Neuron (in vitro differentiated cells): ENCODE results near the gene OCEL1.

ENCODE experiments used
- H2AFZ ChIP-seq: one replicate; pipeline ENCODE4 v1.6.1; 2013; ENCODE audit warnings: low read depth, mild to moderate bottlenecking, inconsistent platforms, low read length, moderate library complexity
- H3K27me3 ChIP-seq: one replicate; pipeline ENCODE4 v1.6.1; 2013; ENCODE audit warnings: low read length; ENCODE audit not compliant: insufficient read depth
- H3K36me3 ChIP-seq: one replicate; pipeline ENCODE4 v1.6.1; 2013; ENCODE audit warnings: low read length; ENCODE audit not compliant: insufficient read depth
- H3K4me1 ChIP-seq: one replicate; pipeline ENCODE4 v1.6.1; 2013; ENCODE audit warnings: low read length; ENCODE audit not compliant: insufficient read depth
- H3K4me3 ChIP-seq: 2 replicates; pipeline ENCODE4 v1.5.1; 2013; ENCODE audit warnings: mild to moderate bottlenecking, low read length, moderate library complexity
- H3K9me3 ChIP-seq: one replicate; pipeline ENCODE4 v1.6.1; 2013; ENCODE audit warnings: low read length

The OCEL1 gene

GRCh38 chr19:17215127-17215971 is 10.7 kb upstream of the OCEL1 start, which contains the start of gene USE1:
USE1 (plus strand) TSS chr19:17215357; CDS start chr19:17215406, 49 bp downstream.
- H3K27me3 ChIP-seq, result no peaks in the 10 kb centered on the region
- peaks cover 8% of the 10 kb centered on the region for H3K4me1 ChIP-seq
- no peaks in the 10 kb centered on the region for H3K9me3 ChIP-seq
- peaks cover 34% of the 10 kb centered on the region for H3K36me3 ChIP-seq
- peak within 1 kb of the TSS; percentile 76 for H3K4me3 ChIP-seq
- H2AFZ ChIP-seq, result peak within 1 kb of the TSS; percentile 78

GRCh38 chr19:17216058-17216670 is 9.9 kb upstream of the OCEL1 start:
- Histone ChIP-seq H2AFZ (no peak overlapping the region), H3K27me3 (no peaks in the 10 kb centered on the region), H3K4me1 (peaks cover 8% of the 10 kb centered on the region), H3K9me3 (no peaks in the 10 kb centered on the region), H3K36me3 (peaks cover 30% of the 10 kb centered on the region), H3K4me3 (peak overlapping the region; percentile 76)

- no peak overlapping the region for H2AFZ ChIP-seq
- no peak overlapping the region for H3K4me3 ChIP-seq
- peaks cover 7% of the 10 kb centered on the region for H3K4me1 ChIP-seq
- H3K36me3 ChIP-seq, result peaks cover 19% of the 10 kb centered on the region
- H3K9me3 ChIP-seq, result no peaks in the 10 kb centered on the region
- H3K27me3 ChIP-seq, result no peaks in the 10 kb centered on the region
Measured at GRCh38 chr19:17219286-17219685, 6.7 kb upstream of the OCEL1 start.

- Histone ChIP-seq H3K4me1 (no peaks in the 10 kb centered on the region), H3K27me3 (no peaks in the 10 kb centered on the region), H3K9me3 (no peaks in the 10 kb centered on the region), H2AFZ (no peak overlapping the region), H3K4me3 (no peak overlapping the region), H3K36me3 (peaks cover 19% of the 10 kb centered on the region)
Measured at GRCh38 chr19:17220207-17220758, 5.7 kb upstream of the OCEL1 start.

DNA sequence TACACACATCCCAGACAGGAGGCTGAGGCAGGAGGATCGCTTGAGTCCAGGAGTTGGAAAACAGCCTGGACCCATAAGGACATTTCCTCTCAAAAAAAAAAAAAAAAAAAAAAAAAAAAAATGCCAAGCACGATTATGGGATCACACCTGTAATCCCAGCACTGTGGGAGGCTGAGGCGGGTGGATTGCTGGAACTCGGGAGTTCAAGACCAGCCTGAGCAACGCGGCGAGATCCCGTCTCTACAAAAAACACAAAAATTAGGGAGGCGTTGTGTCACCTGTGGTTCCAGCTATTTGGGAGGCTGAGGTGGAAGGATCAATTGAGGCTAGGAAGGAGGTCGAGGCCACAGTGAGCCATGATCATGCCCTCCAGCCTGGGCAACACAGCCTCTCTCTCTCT is 973 bp upstream of the OCEL1 start:
- no peaks in the 10 kb centered on the region for H3K36me3 ChIP-seq
- no peak overlapping the region for H2AFZ ChIP-seq
- no peak overlapping the region for H3K4me3 ChIP-seq
- H3K4me1 ChIP-seq, result no peaks in the 10 kb centered on the region
- no peaks in the 10 kb centered on the region for H3K9me3 ChIP-seq
- H3K27me3 ChIP-seq, result no peaks in the 10 kb centered on the region

- Histone ChIP-seq H3K27me3 (no peaks in the 10 kb centered on the region), H3K9me3 (no peaks in the 10 kb centered on the region)
Measured at GRCh38 chr19:17227798-17228367, 1.9 kb downstream of the OCEL1 start.

GRCh38 chr19:17229890-17230289 is 3.9 kb downstream of the OCEL1 start:
- Histone ChIP-seq H3K4me1 (no peaks in the 10 kb centered on the region), H3K36me3 (peaks cover 24% of the 10 kb centered on the region), H3K9me3 (no peaks in the 10 kb centered on the region), H3K27me3 (no peaks in the 10 kb centered on the region), H2AFZ (no peak overlapping the region), H3K4me3 (no peak overlapping the region)

More at GRCh38 chr19:17227798-17228367, 1.9 kb downstream of the OCEL1 start:
- Histone ChIP-seq H2AFZ (no peak overlapping the region), H3K4me1 (no peaks in the 10 kb centered on the region), H3K4me3 (no peak overlapping the region), H3K36me3 (peaks cover 18% of the 10 kb centered on the region)

DNA sequence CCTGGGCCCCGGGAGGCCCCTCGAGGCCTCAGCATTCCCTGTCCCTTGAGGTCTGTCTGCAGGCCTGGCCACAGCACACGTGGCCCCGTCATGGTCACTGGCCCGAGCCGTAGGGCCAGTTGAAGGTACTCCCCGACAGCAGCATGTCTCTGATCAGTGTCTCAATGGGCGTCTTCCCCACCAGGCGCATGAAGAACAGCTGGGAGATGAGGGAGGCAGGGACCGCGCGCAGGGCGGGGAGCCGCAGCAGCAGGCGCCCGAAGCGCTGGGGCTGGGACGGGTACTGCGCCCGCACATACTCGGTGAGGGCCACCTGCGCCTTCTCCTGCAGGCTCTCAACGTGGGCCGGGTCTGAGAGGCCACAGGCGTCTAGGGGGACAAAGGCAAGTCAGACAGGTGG is 6.2 kb downstream of the OCEL1 start:
- Histone ChIP-seq H3K36me3 (peaks cover 32% of the 10 kb centered on the region), H3K27me3 (no peaks in the 10 kb centered on the region), H3K4me1 (no peaks in the 10 kb centered on the region), H2AFZ (no peak overlapping the region), H3K4me3 (no peak overlapping the region), H3K9me3 (no peaks in the 10 kb centered on the region)

DNA sequence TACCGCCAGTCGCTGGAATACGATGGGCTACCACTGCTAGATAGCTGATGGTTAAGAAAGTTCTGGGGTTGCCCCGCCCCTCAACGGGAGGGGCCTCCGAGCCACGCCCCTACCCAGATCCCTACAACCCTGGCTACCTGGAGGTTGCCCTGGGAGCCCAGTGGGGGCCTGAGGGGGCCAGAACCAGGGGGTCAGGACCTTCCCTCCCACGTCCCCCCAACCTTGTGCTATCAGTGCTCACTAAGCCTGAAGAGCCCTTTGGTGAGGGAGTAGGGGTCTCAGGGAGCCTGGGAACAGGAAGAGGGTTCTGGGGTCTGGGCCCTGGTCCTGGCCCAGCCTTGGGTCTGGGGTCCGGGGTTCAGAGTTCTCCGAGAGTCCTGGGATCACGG is 8.9 kb downstream of the OCEL1 start:
- Histone ChIP-seq H2AFZ (no peak overlapping the region), H3K4me1 (no peaks in the 10 kb centered on the region), H3K27me3 (no peaks in the 10 kb centered on the region), H3K4me3 (no peak overlapping the region), H3K9me3 (no peaks in the 10 kb centered on the region), H3K36me3 (peaks cover 38% of the 10 kb centered on the region)

- Histone ChIP-seq H2AFZ (no peak overlapping the region), H3K27me3 (no peaks in the 10 kb centered on the region), H3K4me3 (no peak overlapping the region), H3K9me3 (no peaks in the 10 kb centered on the region), H3K36me3 (peaks cover 39% of the 10 kb centered on the region), H3K4me1 (peaks cover 5% of the 10 kb centered on the region)
Measured at GRCh38 chr19:17235300-17235970, 9.4 kb downstream of the OCEL1 start.

DNA sequence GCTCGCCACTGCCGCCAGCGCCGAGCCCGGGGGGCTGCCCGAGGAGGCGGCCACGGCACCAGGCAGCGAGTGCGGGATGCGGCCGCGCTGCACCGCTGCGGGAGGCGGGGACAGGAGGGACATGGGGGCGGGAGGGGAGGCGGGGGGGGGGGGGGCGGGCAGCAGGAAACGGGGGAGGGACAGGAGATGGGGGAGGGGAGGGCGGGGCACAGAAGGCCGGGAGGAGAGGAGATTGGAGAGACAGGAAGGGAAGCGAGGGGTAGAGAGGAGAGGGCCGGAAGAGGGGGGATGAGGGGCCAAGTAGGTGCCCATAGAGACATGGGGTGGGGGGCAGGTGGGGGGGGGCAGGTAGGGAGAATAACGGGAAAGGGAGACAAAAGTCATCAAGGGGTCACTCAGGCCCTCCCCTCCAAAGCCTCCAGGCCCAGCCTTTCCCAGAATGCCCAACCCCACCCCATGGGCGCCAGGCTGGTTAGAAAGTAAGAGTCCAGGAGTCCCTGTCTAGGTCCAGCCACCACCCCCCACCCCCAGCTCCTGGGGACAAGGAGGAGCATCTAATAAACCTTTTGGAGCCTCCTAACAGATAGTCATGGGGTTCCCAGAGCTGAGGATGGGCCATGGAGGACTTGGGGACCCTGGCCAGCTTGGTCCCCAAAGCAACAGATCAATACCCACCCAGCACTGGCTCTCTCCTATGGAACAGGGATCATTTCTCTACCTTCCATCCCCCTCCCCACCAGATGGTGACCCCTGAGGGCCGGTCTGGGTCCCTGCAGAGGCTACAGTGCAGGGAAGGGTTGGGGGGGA is 10.1 kb downstream of the OCEL1 start:
- Histone ChIP-seq H3K36me3 (peaks cover 36% of the 10 kb centered on the region), H3K9me3 (no peaks in the 10 kb centered on the region), H3K27me3 (no peaks in the 10 kb centered on the region), H3K4me1 (peaks cover 8% of the 10 kb centered on the region), H2AFZ (no peak overlapping the region), H3K4me3 (no peak overlapping the region)

GRCh38 chr19:17236811-17237543 is 11.0 kb downstream of the OCEL1 start:
- no peak overlapping the region for H3K4me3 ChIP-seq
- H3K36me3 ChIP-seq, result peaks cover 36% of the 10 kb centered on the region
- no peaks in the 10 kb centered on the region for H3K27me3 ChIP-seq
- peaks cover 10% of the 10 kb centered on the region for H3K4me1 ChIP-seq
- H2AFZ ChIP-seq, result no peak overlapping the region
- no peaks in the 10 kb centered on the region for H3K9me3 ChIP-seq
